Body of pancreas (tissue), 4 donors: ENCODE data around the gene SLC10A1. TPM values are rescaled to one million over a fixed set of nuclear protein-coding genes. Genes with fewer than 3 reads are reported as not detected.

Experiments
- ATAC-seq: fragments of 150-250 bp; one replicate; pipeline ENCODE4 v1.9.1; 2016
- DNase-seq, 4 donors: peaks; one replicate each; pipeline ENCODE4 v3.0.0-alpha.2; 2019
- H3K27ac ChIP-seq, 4 donors: fragments of 200-600 bp; sonication (generic); 1 replicate in 3 of 4; 2 replicates in 1 of 4; pipeline versions ENCODE4 v1.5.1 to v1.6.1; 2016 to 2019; ENCODE audit warnings: mild to moderate bottlenecking in 1 of 4, mixed read lengths in 1 of 4, moderate library complexity in 1 of 4
- H3K27me3 ChIP-seq, 2 donors: fragments of 200-600 bp; sonication (generic); one replicate each; pipeline ENCODE4 v1.6.0; 2016; ENCODE audit warnings: mild to moderate bottlenecking in 1 of 2
- H3K36me3 ChIP-seq, 2 donors: fragments of 200-600 bp; sonication (generic); replicated peaks in 1 of 2; 2 replicates each; pipeline ENCODE4 v1.5.1; 2016; ENCODE audit warnings: low read depth in 2 of 2; ENCODE audit not compliant: insufficient read depth in 1 of 2
- H3K4me1 ChIP-seq: fragments of 200-600 bp; sonication (generic); one replicate; pipeline ENCODE4 v1.6.0; 2016
- H3K4me3 ChIP-seq, 2 donors: fragments of 200-600 bp; sonication (generic); 1 replicate in 1 of 2; 2 replicates in 1 of 2; pipeline ENCODE4 v1.5.1; 2016 to 2019
- H3K9me3 ChIP-seq, 3 donors: fragments of 200-600 bp; sonication (generic); 1 replicate in 2 of 3; 2 replicates in 1 of 3; pipeline ENCODE4 v1.5.1; 2016
- CTCF ChIP-seq, 7 experiments: fragments of 450-650 bp in 4 of 7; fragments of 200-600 bp in 3 of 7; sonication (generic) in 3 of 7; IDR thresholded peaks; one replicate each; pipeline ENCODE4 v1.5.1; 2016 to 2019; ENCODE audit warnings: antibody characterized with exemption in 7 of 7
- POLR2A ChIP-seq, 3 donors: fragments of 450-650 bp; IDR thresholded peaks; one replicate each; pipeline ENCODE4 v1.6.1; 2016; ENCODE audit warnings: antibody characterized with exemption in 3 of 3, mild to moderate bottlenecking in 2 of 3
- WGBS, 2 donors: methylation state at CpG; one replicate each; pipeline ENCODE4 v1.1.5; 2017; 5-methylcytosine and 5-hydroxymethylcytosine counted together
- intact Hi-C: fragments of 100-400 bp; cut with DNase I; formaldehyde crosslinking; loops from one replicate; pipeline ENCODE4 v1.15.1; 2023
- total RNA-seq, 2 donors: library from RNA; depleted of rRNA; stranded (reverse); fragments of >200 nt; gene quantifications; one replicate each; pipeline ENCODE4 v1.1.0, GENCODE V29; 2016

The SLC10A1 gene
- total RNA-seq, 2 donors from 2014 or later = not detected

GRCh38 chr14:69770559-69770958 is 26.5 kb downstream of the SLC10A1 start:
- no peak overlapping the region for H3K4me3 ChIP-seq
- H3K27ac ChIP-seq = no peak overlapping the region
- peaks cover 14 to 49% of the 10 kb centered on the region in 2 donors for H3K36me3 ChIP-seq
- WGBS, 2 donors = 76 to 90% methylated on average over 3 of the region's 3 CpGs
- DNase-seq (no peak), ATAC-seq (no peak)
- no peaks in the 10 kb centered on the region for H3K9me3 ChIP-seq
- H3K27me3 ChIP-seq = no peaks in the 10 kb centered on the region
- H3K4me1 ChIP-seq = peaks cover 46% of the 10 kb centered on the region
- TF ChIP-seq POLR2A (IDR thresholded peaks at IDR 0.05) = no peak
- TF ChIP-seq CTCF (IDR thresholded peaks at IDR 0.05) = no peak
- intact Hi-C loops = no loop called here

GRCh38 chr14:69769623-69770022 is 27.4 kb downstream of the SLC10A1 start:
- H3K4me3 ChIP-seq = no peak overlapping the region
- H3K27ac ChIP-seq = no peak overlapping the region
- no peak for ATAC-seq
- TF ChIP-seq POLR2A (IDR thresholded peaks at IDR 0.05) (no peak), CTCF (IDR thresholded peaks at IDR 0.05) (no peak)
- DNase-seq = peak; percentile 29 to 45 (median 36)
- no peaks in the 10 kb centered on the region for H3K27me3 ChIP-seq
- peaks cover 14 to 44% of the 10 kb centered on the region in 2 donors for H3K36me3 ChIP-seq
- no peaks in the 10 kb centered on the region for H3K9me3 ChIP-seq
- H3K4me1 ChIP-seq = peaks cover 46% of the 10 kb centered on the region
- WGBS, 2 donors = 76 to 80% methylated on average over 22 of the region's 22 CpGs
- intact Hi-C loops = no loop called here

- no peak for TF ChIP-seq POLR2A (IDR thresholded peaks at IDR 0.05)
- TF ChIP-seq CTCF (IDR thresholded peaks at IDR 0.05) = no peak
- ATAC-seq = no peak
- H3K27me3 ChIP-seq = no peaks in the 10 kb centered on the region
- DNase-seq = no peak
- WGBS, 2 donors = 73 to 79% methylated on average over 8 of the region's 8 CpGs
- intact Hi-C loops = no loop called here
- no peaks in the 10 kb centered on the region for H3K9me3 ChIP-seq
- no peak overlapping the region for H3K4me3 ChIP-seq
- peaks cover 46% of the 10 kb centered on the region for H3K4me1 ChIP-seq
- peaks cover 14 to 44% of the 10 kb centered on the region in 2 donors for H3K36me3 ChIP-seq
- no peak overlapping the region for H3K27ac ChIP-seq
These were observed 28.2 kb downstream of the SLC10A1 start for GRCh38 chr14:69768873-69769272.

- ATAC-seq (peak; percentile 89), DNase-seq (peak; percentile 91 to 92 (median 92))
- H3K9me3 ChIP-seq = no peaks in the 10 kb centered on the region
- peak overlapping the region; percentile 97 to 99 (median 98) for H3K27ac ChIP-seq
- WGBS, 2 donors = 0 to 1% methylated on average over 3 to 54 of the region's 54 CpGs
- H3K27me3 ChIP-seq = no peaks in the 10 kb centered on the region
- peak overlapping the region; percentile 33 to 91 for H3K4me3 ChIP-seq
- peaks cover 14 to 33% of the 10 kb centered on the region in 2 donors for H3K36me3 ChIP-seq
- H3K4me1 ChIP-seq = peaks cover 42% of the 10 kb centered on the region
- TF ChIP-seq CTCF (IDR thresholded peaks at IDR 0.05) (no peak), POLR2A (IDR thresholded peaks at IDR 0.05) (peak; percentile 23 to 85 (median 54))
- intact Hi-C loops = no loop called here
These were observed 29.6 kb downstream of the SLC10A1 start for GRCh38 chr14:69767369-69767999.

- Histone ChIP-seq H3K9me3 (no peaks in the 10 kb centered on the region), H3K4me1 (peaks cover 37% of the 10 kb centered on the region), H3K4me3 (peak within 1 kb of the TSS; percentile 33 to 91), H3K36me3 (peaks cover 14 to 29% of the 10 kb centered on the region in 2 donors), H3K27me3 (no peaks in the 10 kb centered on the region), H3K27ac (peak within 1 kb of the TSS; percentile 97 to 99 (median 98))
- intact Hi-C loops = no loop called here
- 0% methylated on average over 23 to 31 of the region's 31 CpGs for WGBS, 2 donors
- DNase-seq (peak; percentile 95 to 97 (median 96)), ATAC-seq (peak; percentile 94)
- peak; percentile 96 to 100 (median 100) for TF ChIP-seq POLR2A (IDR thresholded peaks at IDR 0.05)
- no peak for TF ChIP-seq CTCF (IDR thresholded peaks at IDR 0.05)
These were observed 30.1 kb downstream of the SLC10A1 start, which contains the start of gene SRSF5 for GRCh38 chr14:69766984-69767368. SRSF5 (plus strand) TSS chr14:69767142; CDS start chr14:69768157, 1,015 bp downstream.
